Stimulated activated CD4-positive, alpha-beta T cell treated with anti-CD3 and anti-CD28 coated beads, Interleukin-12 subunit alpha, Interleukin-12 subunit beta, amount 100 ng/mL, for 48 hours (primary cell): Measurements from ENCODE around the gene CRELD2.
A peak's percentile ranks its signal among the peaks of the same experiment; 100 is the strongest.

Source experiments
- DNase-seq, 3 donors: peaks; one replicate each; pipeline ENCODE4 v3.0.0-alpha.2; 2020; ENCODE audit warnings: low read depth in 2 of 3, low spot score in 1 of 3

Gene CRELD2

DNA sequence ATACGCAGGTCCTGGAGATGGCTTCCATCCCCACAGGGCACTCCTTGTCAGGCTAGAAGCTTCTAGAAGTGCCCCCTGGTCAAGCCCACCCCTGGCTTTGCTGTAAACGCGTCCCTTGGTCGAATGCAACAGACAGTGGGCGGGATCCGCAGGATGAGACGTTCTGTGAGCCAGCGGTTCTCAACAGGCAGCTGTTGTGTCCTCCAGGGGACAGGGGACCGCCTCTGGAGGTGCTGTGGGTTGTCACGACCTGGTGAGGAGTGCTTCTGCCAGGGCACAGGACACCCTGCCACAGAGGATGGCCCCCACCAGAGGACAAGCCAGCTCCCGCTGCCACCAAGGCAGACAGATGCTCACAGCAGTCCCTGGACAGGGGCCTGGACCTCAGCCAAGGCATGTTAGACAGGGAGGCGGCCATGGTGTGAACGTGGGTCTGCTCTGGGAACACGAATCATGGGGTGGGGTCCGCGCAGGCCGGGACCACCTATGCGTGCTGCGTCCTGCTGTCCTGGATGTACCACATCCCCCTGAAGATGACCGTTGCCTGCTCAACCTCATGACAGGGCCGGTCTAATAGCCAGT is 11.7 kb downstream of the CRELD2 start:
- no peak for DNase-seq

DNA sequence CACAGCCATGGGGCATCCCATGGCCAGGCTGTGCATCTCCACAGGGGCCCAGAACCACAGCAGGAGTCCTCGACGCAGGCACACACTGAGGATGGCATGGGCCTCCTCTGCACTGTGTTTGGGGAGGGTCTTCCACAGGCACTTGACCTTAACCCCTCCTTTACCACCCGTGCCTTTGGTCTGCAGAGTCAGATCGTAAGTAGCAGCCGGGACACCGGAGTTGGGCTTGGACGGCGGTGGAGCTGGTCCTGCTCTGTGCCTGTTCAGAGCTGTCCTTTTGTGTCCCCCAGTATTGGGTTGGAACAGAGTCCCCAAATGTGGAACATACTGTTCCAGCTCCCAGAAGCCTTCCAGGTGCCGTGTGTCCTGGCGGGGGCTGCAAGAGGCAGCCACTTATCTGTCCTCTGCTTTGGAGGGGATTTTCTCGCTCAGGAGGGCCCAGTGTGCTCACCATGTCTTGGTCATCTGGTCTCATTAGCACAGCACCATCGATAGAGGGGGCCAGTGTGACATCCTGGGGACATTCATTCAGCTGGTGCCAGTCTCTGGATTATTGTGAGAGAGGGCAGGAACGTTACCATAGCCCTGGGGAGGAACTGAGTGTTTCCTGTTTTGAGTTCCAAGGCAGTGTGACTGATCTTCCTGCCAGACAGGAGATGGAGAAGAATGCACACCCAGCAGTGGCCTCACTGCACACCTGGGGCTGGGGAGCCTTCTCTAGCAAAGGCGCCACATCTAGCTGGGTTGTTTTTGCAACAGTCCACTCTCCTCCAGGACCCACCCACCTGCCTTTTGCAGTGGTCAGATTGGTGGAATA is 12.4 kb downstream of the CRELD2 start:
- peak in 1 of 3 donors; percentile 52 for DNase-seq

DNA sequence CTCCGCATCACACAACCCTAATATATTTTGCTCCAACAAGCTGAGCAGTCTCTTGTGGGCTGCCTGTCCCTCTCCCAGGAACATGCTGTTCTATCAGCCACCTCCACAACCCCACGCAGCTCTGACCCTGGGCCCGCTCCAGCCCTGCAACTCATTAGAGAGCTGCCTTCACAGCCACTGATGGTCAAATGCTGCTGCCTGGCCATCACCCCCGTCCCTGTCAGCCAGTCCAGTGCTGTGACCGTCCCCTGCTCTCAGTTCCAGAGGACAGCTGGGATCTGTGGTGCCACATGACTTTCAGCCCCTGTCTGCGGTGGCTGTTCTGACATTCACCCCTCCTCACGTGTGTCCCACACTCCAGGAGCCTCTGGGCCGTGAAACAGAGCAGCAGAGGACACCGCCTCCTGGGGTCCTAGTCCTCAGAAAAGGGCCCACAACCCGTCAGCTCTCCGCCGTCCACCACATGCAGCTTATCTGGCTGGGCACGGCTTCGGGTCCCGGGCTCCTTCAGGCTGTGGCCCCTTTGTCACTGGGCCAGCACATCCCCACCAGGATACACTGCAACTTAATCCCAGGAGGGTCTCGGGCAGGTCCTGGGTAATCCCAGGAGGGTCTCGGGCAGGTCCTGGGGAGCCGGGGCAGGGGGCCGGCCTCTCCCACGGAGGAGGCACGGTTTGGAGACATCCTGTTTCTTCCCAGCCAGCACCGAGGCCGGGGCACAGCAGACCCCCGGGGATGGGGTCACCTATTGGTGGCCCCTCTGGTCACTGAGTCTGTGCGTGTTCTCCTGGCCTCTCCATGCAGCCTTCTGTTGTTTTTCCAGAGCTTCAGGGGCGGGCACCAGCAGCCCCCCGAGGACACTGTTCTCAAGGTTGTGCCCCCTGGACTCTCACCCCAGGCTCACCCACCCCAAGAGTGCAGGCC is 15.1 kb downstream of the CRELD2 start:
- DNase-seq: no peak

DNA sequence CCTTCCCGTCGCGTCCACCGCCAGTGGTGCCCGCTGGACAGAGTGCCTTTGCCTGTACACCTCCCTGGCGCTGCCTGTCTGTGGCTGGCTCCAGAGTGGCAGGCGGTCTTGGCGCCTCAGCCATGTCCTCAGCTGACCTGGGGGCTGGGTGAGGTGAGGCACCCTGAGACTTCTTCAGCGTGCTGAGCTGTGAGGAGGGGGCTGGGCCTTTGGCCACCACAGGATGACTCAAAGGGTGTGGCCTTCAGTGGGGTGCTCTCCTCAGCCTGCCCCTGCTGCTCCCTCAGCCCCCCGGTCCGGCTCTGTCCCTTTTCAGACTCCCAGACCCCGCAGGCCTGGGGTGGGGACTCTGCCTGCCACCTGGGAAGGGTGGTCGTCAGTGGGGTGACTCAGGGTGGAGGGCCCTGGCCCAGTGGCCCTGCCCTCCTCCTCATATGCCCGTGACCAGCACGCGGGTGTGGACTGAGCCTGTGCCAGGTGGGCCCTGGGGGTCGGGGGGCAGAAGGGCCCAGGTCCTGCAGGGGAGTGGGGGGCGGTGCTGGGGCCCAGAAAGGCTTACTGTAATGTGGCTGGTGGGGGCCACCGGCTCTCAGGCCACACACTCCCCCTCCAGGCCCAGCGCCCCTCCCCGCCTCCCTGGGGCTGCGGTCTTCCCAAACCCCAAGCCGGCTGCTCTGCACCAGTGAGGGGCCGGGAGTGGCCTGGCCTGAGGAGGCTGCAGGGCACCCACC is 15.9 kb downstream of the CRELD2 start:
- no peak for DNase-seq

DNA sequence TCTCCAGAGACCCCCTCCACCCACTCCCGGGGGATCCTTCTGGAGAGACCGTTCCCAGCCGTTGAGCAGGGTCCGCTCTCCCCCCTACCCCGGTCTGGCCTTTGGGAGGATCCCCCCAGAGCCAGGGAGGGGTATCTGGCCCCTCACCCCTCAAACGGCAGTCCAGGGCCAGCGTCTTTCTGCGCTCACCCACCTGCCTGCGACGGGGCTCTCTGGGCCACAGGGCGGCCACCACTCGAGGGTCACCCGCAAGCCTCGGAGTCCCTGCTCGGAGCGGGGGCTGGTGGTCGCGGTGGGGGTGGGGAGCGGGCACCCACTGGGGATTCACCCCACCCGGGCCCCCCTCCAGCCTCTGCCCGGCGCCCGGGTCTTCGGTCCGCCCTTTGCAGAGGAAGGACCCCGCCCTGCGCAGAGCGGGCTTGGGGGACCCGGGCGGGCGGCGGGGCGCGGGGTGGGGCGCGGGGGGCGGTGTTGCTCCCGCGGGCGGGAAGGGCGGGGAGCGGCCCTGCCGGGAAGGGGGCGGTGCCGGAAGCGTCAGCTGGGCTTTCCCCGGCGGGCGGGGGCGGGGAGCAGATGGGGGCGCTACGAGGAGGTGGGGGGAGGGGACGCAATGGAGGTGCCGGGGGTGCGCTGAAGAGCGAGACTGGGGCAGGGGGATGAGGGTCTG is 16.6 kb downstream of the CRELD2 start:
- peak; percentile 76 to 91 (median 88) for DNase-seq

DNA sequence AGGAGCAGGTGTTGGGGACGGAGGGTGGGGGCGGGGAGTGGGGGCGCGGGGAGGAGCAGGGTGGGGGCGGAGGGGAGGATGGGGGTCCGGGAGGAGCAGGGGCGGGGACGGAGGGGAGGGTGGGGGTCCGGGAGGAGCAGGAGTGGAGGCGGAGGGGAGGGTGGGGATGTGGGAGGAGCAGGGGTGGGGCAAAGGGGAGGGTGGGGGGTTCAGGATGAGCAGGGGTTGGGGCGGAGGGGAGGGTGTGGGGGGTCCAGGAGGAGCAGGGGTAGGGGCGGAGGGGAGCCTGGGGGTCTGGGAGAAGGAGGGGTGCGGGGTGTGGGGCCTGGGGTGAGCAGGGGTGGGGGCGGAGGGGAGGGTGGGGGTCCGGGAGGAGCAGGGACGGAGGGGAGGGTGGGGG is 17.1 kb downstream of the CRELD2 start:
- no peak for DNase-seq

DNA sequence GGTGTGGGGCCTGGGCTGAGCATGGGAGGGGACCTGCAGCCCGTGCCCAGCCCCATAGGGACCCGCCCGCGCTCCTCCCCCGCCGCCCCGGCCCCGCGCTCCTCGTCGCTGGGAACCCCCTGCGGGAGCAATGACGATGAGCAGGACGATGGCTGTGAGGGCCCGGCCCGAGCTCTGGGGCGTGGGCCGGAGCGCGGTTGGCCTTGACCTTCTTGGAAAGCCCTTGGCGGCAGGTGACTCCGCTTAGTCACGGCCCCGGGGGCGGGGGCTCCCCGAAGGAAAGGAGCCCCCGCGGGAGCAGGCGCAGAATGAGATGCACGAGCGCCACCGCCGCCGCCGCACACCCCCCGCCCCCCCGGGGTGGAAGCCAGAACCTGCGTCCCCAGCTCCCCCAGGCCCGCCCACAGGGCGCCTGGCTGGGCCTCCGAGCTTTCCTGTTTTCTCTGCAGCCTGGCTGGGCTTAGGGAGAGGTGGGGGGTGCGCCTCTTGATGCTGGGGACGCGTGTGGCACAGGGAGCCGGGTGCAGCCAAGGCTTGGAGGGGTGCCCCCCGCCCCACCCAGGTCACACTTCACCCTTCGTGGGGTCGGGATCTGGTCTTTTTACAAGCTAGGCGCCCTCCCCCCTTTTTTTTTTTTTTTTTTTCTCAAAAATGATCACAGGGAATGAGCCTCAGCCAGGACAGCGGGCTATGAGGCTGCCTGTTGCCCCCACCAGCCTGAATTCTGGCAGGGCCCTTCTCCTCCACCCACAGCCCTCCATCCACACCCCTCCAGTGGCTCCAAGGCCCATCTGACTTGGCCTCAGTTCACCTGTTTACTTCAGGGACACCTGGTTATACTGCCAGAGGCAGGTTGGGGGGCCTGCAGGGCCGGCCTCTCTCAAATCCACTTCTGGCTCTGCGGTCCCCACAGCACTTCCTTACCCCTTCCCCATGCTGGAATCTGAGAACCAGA is 17.9 kb downstream of the CRELD2 start:
- peak; percentile 95 to 97 (median 96) for DNase-seq

DNA sequence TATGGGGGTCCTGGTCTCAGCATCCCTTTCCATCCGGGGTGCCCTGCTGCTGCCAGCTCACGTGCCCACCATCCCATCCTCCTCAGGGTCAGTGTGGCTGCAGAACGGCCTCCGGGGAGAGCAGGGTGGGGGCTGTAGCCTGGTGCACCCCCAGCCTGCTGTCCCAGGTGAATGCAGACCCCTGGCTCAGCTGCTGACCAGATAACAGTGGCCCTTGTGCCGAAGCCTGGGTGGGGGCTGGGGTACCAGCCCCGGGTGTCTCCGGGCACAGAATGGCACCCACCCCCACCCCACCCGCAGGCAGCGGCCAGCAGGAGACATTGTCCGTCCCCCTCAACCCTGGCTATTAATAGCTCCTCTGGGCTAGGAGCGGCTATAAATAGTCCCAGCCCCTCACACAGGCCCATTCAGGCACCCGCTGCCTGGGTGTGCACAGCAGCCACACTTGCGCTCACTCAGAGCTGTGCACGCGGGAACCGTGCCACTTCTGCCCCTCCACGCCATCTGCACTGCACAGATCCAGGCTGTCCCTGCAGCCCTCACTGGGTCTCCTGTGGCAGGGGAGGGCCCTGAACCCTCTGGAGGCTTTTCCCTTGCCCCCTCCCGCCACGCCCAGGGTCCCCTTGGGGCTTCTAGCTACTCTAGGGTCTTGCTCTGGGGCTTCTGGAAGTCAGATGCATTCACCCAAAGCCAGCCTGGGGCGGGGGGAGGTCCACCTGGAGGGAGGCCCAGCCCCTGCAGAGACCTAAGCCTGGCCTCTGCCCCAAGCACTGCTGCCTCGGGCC is 18.7 kb downstream of the CRELD2 start:
- no peak for DNase-seq

DNA sequence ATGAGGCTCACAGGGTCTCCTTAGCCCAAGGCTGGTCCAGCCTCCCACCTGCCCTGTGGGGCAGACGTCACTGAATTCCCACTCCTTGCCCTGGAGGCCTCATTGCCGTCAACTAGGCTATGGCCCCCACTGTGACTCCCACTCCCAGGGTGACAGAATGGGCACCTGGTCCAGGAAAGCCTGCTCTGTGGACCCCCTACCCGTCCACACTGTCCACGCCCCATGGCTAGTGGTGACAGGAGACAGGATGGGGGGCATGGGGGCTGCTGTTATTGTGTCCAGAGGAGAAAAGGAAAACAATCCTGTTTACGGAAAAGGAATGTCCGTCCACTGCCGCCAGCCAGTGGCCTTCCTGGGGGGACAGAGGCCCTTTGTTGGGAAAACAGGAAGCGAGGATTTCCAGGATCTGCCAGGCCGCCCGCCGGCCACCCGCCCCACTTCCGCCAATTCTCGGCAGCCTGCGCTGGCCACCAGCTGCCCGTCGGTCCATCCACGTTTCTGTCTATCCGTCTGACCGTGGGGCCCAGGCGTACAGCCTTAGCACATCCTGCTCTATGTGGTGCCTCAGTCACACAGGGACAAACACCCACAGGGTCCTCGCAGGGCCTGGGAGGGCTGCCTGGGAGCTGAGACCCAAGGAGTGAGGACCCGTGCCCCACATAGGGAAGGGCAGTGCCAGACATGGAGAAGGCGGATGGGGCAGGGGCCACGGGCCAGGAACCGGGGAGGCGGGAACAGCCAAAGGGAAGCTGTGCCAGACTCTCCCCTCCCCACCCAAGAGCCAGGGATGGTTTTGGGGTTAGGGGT is 19.5 kb downstream of the CRELD2 start:
- DNase-seq: no peak

DNA sequence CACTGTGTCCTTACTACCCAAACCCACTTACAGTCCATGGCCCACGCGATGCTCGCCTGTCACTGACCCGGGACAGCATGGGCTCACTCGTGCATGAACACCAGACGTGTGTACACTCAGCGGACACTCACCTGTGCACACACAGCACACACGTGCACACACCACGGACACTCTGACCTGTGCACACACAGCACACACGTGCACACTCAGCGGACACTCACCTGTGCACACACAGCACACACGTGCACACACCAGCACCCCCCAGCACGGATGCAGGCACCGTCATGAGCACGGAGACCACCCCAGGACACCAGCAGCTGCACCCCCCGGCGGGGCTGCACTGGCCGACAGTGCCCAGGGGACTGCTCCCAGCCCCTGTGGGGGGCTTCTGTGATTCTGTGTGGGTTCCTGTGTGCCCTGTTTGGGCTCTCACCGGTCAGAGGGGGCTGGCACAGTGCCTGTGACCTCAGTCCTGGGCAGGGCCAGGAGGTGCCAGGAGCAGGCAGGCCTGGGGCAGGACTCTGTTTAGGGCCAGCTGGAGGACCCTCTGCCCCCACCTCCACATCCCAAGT is 20.2 kb downstream of the CRELD2 start:
- DNase-seq: no peak

DNA sequence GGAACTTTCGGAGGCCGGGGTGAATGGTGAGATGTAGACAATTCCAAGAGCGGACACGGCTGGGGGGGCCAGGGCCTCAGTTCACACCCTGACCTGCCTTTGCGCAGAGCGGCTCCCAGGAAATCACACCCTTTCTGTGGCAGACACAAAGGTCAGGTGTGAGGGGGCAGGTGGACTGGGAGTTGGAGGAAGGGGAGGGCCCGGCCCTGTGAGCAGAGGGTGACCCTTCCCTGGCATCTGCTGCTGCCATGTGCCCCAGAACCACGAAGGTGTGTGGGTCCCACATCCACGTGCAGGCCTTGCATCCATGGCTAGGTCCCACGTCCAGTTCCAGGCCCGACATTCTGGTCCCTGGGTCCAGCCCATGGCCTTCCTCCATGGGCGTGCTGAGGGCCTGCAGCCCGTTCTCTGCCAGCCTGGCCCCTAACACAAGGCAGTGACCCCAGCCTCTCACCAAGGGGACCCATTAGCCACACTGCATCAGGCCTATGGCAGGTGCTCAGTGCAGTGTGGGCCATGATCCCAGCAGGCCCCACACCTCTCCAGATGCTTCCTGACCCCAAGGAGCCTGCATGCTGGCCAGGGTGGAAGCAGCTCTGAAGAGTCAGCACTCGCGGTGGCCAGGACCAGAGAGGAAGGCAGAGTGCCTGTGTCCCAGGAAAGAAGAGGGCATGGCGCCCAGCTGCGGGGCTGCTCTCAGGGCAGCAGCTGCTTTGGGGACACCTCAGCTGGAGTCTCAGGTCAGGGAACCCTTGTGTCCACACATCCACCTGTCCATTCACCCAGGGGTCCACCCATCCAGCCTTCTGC is 23.3 kb downstream of the CRELD2 start:
- DNase-seq: no peak

DNA sequence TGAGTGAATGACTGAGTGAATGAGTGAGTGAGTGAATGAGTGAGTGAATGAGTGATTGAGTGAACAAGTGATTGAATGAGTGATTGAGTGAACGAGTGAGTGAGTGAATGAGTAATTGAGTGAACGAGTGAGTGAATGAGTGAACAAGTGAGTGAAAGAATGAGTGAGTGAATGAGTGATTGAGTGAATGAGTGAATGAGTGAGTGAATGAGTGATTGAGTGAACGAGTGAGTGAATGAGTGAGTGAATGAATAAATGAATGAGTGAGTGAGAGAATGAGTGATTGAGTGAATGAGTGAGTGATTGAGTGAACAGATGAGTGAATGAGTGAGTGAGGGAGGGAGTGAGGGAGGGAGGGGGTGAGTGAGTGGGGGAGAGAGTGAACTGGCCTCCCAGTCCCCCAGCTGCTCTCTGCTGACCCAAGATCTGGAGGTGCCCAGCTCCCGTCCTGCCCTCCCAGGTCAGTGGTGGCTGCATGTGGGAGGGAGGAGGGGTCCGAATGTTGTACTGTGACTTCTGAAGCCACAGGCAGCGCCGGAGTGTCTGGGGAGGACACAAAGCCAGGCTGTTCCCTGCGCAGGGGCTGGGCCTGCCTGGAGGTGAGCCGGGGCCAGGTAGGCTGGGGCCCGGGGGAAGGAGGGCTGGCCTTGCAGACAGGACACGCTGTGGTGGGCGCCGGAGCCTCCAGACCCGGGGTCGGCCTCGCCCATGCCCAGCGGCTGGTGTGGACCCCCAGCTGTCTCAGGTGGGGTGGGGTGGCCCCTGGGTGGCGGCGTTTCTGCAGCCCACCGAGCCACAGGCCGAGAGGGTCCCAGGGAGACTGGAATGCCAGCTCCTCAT is 24.4 kb downstream of the CRELD2 start:
- no peak for DNase-seq

DNA sequence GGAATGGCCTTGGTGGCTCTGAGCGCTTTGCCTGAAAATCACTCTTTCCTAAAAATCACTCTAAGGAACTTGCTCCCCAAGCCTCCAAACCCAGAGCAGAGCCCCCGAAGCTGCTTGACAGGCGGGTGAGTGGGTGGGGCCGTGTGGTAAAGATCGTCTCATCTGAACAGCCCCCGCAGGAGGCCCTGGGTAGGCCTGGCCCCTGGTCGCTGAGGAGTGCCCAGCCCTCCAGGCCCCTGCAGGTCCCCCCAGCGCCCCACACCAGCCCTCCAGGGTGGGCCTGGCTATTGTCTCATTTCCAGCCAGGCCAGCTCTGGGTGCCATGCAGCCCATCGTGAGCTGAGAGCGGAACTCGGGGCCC is 25.0 kb downstream of the CRELD2 start:
- no peak for DNase-seq

DNA sequence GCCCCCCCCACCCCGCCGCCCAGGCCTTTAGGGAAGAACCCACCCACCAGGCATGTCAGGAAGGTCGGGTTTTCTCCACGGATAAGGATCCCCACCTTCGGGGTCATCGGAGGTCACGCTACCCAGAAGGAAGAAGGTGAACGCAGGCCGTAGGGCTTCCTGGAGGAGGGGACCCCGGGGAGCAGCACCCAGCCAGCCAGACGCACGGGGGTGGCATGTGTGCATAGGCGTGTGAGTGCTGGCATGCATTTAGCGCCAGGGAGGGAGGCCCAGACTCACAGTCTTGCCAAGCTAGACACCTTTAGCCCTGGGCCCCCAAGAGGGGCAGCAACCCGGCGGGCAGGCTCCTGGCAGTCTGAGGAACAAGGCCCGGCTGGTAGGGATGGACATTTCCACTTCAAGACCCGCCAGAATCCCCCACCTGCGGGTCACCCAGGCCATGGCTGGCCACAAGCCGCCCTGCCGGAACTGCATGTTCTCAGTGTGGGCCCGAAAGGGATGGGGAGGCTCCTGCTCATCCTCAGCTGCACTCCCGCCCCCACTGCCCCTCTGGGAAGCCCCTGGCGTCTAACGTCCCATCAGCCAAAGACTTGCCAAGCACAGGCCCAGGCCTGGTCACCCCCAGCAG is 25.5 kb downstream of the CRELD2 start:
- no peak for DNase-seq

DNA sequence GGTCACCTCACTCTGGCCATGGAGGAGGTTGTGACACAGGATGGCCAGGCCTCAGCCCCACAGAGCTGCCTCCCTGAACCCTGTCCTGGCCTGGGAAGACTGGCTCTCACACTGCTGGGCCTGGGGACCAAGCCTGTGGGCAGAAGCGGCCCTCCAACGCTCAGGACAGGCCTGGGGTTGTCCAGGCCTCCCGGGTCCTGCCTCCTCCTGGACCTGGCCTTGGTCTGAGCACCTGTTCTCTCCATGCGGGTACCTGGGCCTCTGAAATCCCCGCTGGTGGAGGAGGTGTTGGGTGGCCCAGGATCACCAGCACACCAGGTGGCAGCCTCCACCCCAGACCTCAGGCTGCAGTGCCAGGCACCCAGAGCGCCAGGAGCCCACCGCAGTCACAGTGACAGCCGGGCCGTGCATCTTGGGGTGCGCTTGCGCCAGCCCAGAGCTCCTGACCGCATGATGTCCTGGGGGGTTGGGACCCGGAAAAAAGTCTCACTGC is 26.0 kb downstream of the CRELD2 start:
- no peak for DNase-seq
